GM23338 (cell line): ENCODE results near the gene TPRG1. TPM values are rescaled to one million over a fixed set of nuclear protein-coding genes. Genes with fewer than 3 reads are reported as not detected.

ENCODE experiments used
- ATAC-seq: fragments of 200-7000 bp; cut with Tn5 transposase; 3 replicates; pipeline ENCODE4 v1.9.1; 2020
- DNase-seq: peaks from one replicate; pipeline ENCODE4 v3.0.0-alpha.2; 2015; ENCODE audit warnings: low spot score
- H2AFZ ChIP-seq: fragments of 200-600 bp; sonication (generic); 2 replicates; pipeline ENCODE4 v1.8.0; 2016; ENCODE audit warnings: antibody characterized with exemption, mild to moderate bottlenecking, moderate library complexity
- H3F3A ChIP-seq: fragments of 200-600 bp; sonication (generic); replicated peaks from 2 replicates; pipeline ENCODE4 v1.8.0; 2017; ENCODE audit warnings: antibody characterized with exemption, mixed run types, low read depth
- H3K27ac ChIP-seq: fragments of 200-600 bp; sonication (generic); 2 replicates; pipeline ENCODE4 v1.6.1; 2016; ENCODE audit warnings: low read depth
- H3K27me3 ChIP-seq: fragments of 200-600 bp; sonication (generic); 2 replicates; pipeline ENCODE4 v1.8.0; 2016; ENCODE audit warnings: mild to moderate bottlenecking, mixed run types, moderate library complexity; ENCODE audit not compliant: insufficient read depth
- H3K36me3 ChIP-seq: fragments of 200-600 bp; sonication (generic); 2 replicates; pipeline ENCODE4 v1.8.0; 2016; ENCODE audit warnings: mild to moderate bottlenecking; ENCODE audit not compliant: insufficient read depth
- H3K4me1 ChIP-seq: fragments of 200-600 bp; sonication (generic); 2 replicates; pipeline ENCODE4 v1.8.0; 2016; ENCODE audit warnings: mild to moderate bottlenecking, moderate library complexity; ENCODE audit not compliant: insufficient read depth
- H3K4me2 ChIP-seq: fragments of 200-600 bp; sonication (generic); 2 replicates; pipeline ENCODE4 v1.7.1; 2017; ENCODE audit warnings: mixed run types
- H3K4me3 ChIP-seq: fragments of 200-600 bp; sonication (generic); 2 replicates; pipeline ENCODE4 v1.6.1; 2016; ENCODE audit warnings: mixed run types
- H3K79me2 ChIP-seq: fragments of 200-600 bp; sonication (generic); replicated peaks from 2 replicates; pipeline ENCODE4 v1.8.0; 2017; ENCODE audit warnings: mild to moderate bottlenecking; ENCODE audit not compliant: insufficient read depth
- H3K9me2 ChIP-seq: fragments of 200-600 bp; sonication (generic); 2 replicates; pipeline ENCODE4 v1.8.0; 2017; ENCODE audit not compliant: insufficient read depth
- H4K20me1 ChIP-seq: fragments of 200-600 bp; sonication (generic); replicated peaks from 2 replicates; pipeline ENCODE4 v1.8.0; 2017; ENCODE audit warnings: mild to moderate bottlenecking; ENCODE audit not compliant: insufficient read depth
- H3K27ac Mint-ChIP-seq: 2 replicates; pipeline ENCODE4 v1.8.0; 2020; ENCODE audit warnings: inconsistent platforms, mild to moderate bottlenecking, moderate library complexity, mixed read lengths
- H3K27me3 Mint-ChIP-seq: 3 replicates; pipeline ENCODE4 v1.8.0; 2022; ENCODE audit warnings: low read depth, mild to moderate bottlenecking, moderate library complexity, mixed read lengths, inconsistent platforms; ENCODE audit not compliant: insufficient read depth, poor library complexity
- H3K36me3 Mint-ChIP-seq: 3 replicates; pipeline ENCODE4 v1.8.0; 2021; ENCODE audit warnings: low read depth, mild to moderate bottlenecking, inconsistent platforms, moderate library complexity, mixed read lengths
- H3K4me1 Mint-ChIP-seq: 3 replicates; pipeline ENCODE4 v1.8.0; 2020; ENCODE audit warnings: mild to moderate bottlenecking, inconsistent platforms, mixed read lengths
- H3K4me3 Mint-ChIP-seq: 3 replicates; pipeline ENCODE4 v1.8.0; 2021; ENCODE audit warnings: moderate library complexity, mild to moderate bottlenecking, inconsistent platforms, mixed read lengths
- H3K9me3 Mint-ChIP-seq: 3 replicates; pipeline ENCODE4 v1.8.0; 2020; ENCODE audit warnings: moderate library complexity, mild to moderate bottlenecking, inconsistent platforms, mixed read lengths
- CREB1 ChIP-seq: fragments of 250-450 bp; sonication (Bioruptor Pico); IDR thresholded peaks from 2 replicates; pipeline ENCODE4 v1.5.0; 2020; ENCODE audit warnings: low read depth, mild to moderate bottlenecking, moderate library complexity
- CTCF ChIP-seq, 2 experiments: fragments of 200-600 bp in 1 of 2; sonication (generic) in 1 of 2; conservative IDR thresholded peaks; 2 replicates each; pipeline versions ENCODE4 v1.5.1 to v1.6.1; 2016 to 2017; ENCODE audit warnings: antibody characterized with exemption in 2 of 2, low read depth in 2 of 2, mild to moderate bottlenecking in 2 of 2, moderate library complexity in 1 of 2
- EZH2phosphoT487 ChIP-seq: fragments of 200-600 bp; sonication (generic); IDR thresholded peaks from one replicate; pipeline ENCODE4 v1.8.1; 2018; ENCODE audit warnings: antibody characterized with exemption; ENCODE audit not compliant: unreplicated experiment
- POLR2AphosphoS5 ChIP-seq: IDR thresholded peaks from 2 replicates; pipeline ENCODE4 v1.6.1; 2016; ENCODE audit warnings: antibody characterized with exemption, low read depth
- REST ChIP-seq: IDR thresholded peaks from one replicate; pipeline ENCODE4 v1.6.1; 2018; ENCODE audit warnings: antibody characterized with exemption; ENCODE audit not compliant: unreplicated experiment
- STAT1 ChIP-seq: IDR thresholded peaks from one replicate; pipeline ENCODE4 v1.6.1; 2016; ENCODE audit warnings: antibody characterized with exemption; ENCODE audit not compliant: unreplicated experiment
- ZNF114 ChIP-seq: fragments of 250-450 bp; sonication (Bioruptor Pico); IDR thresholded peaks from 2 replicates; pipeline ENCODE4 v1.5.0; 2020; ENCODE audit warnings: mild to moderate bottlenecking, moderate library complexity
- ZNF331 ChIP-seq: fragments of 250-450 bp; sonication (Bioruptor Pico); IDR thresholded peaks from 2 replicates; pipeline ENCODE4 v1.5.0; 2020; ENCODE audit warnings: low read depth, mild to moderate bottlenecking, moderate library complexity
- ZNF462 ChIP-seq: fragments of 250-450 bp; sonication (Bioruptor Pico); IDR thresholded peaks from 2 replicates; pipeline ENCODE4 v1.5.0; 2020; ENCODE audit warnings: mild to moderate bottlenecking, moderate library complexity
- polyA plus RNA-seq: library from polyadenylated mRNA; unstranded; fragments of >200 nt; fragmentation: Nextera tagmentation; extraction: Ambion mirVana; gene quantifications from 2 replicates; pipeline ENCODE4 v1.2.1, GENCODE V29; 2016
- total RNA-seq: library from RNA; depleted of rRNA; stranded (reverse); fragments of >200 nt; shearing (Covaris generic); gene quantifications from 2 replicates; pipeline ENCODE4 v1.2.3, GENCODE V29; 2014

The TPRG1 gene
- total and polyA plus RNA-seq, 2 experiments from 2014 or later = 0.74 to 1.7 TPM

GRCh38 chr3:189260556-189261493 is 89.1 kb downstream of the TPRG1 start (continued):
- TF ChIP-seq ZNF462 (CRISPR knock-in tag) = no peak

GRCh38 chr3:189262746-189263145 is 91.0 kb downstream of the TPRG1 start:
- Mint-ChIP-seq H3K27me3 (no peaks in the 10 kb centered on the region), H3K27ac (no peak overlapping the region), H3K4me3 (no peak overlapping the region), H3K36me3 (no peaks in the 10 kb centered on the region), H3K9me3 (no peaks in the 10 kb centered on the region), H3K4me1 (no peaks in the 10 kb centered on the region; the same call in 1 of the 3 replicates)
- Histone ChIP-seq H3K27me3 (no peaks in the 10 kb centered on the region), H3K4me2 (no peak overlapping the region), H4K20me1 (no peaks in the 10 kb centered on the region), H3K36me3 (no peaks in the 10 kb centered on the region), H3K9me2 (no peaks in the 10 kb centered on the region), H3K27ac (no peak overlapping the region), H3K79me2 (no peaks in the 10 kb centered on the region), H2AFZ (no peak overlapping the region), H3K4me3 (no peak overlapping the region), H3F3A (no peaks in the 10 kb centered on the region), H3K4me1 (no peaks in the 10 kb centered on the region)
- DNase-seq (no peak), ATAC-seq (no peak)
- TF ChIP-seq REST (no peak), CREB1 (CRISPR knock-in tag) (no peak), CTCF (conservative IDR thresholded peaks at IDR 0.05; ENCODE audit: low read depth in 2 of 2) (no peak), POLR2AphosphoS5 (no peak), EZH2phosphoT487 (no peak), STAT1 (no peak), ZNF114 (no peak), ZNF331 (no peak)
